B cell (primary cell): ENCODE data around the gene USP2. TPM values are rescaled to one million over a fixed set of nuclear protein-coding genes. Genes with fewer than 3 reads are reported as not detected.

Experiments used
- ATAC-seq: fragments of 200-7000 bp; cut with Tn5 transposase; one replicate; pipeline ENCODE4 v1.10.0; 2021; ENCODE audit warnings: low read depth, mild to moderate bottlenecking, moderate number of reproducible peaks, moderate library complexity
- CTCF ChIA-PET: fragments of 350-600 bp; sonication (Branson Sonifier 250); formaldehyde crosslinking; loops from one replicate; lab custom pipeline; 2021; ENCODE audit warnings: antibody characterized with exemption, inconsistent platforms; lab: Charles Lee
- POLR2A ChIA-PET: fragments of 350-600 bp; sonication (Branson Sonifier 250); formaldehyde crosslinking; loops from one replicate; lab custom pipeline; 2021; ENCODE audit warnings: antibody characterized with exemption; lab: Charles Lee
- DNase-seq: peaks from one replicate; pipeline ENCODE4 v3.0.0; 2013
- H2AFZ ChIP-seq: 2 replicates; pipeline ENCODE4 v1.6.1; 2012; ENCODE audit warnings: mild to moderate bottlenecking, low read depth, low read length; ENCODE audit not compliant: insufficient read depth, poor library complexity, severe bottlenecking
- H3K27ac ChIP-seq, 2 donors: 1 replicate in 1 of 2; 2 replicates in 1 of 2; pipeline ENCODE4 v1.5.1; 2012 to 2013; ENCODE audit warnings: low read length in 2 of 2, mild to moderate bottlenecking in 2 of 2, moderate library complexity in 1 of 2
- H3K27me3 ChIP-seq, 4 experiments: fragments of 200-600 bp in 1 of 4; sonication (generic) in 1 of 4; replicated peaks in 1 of 4; 1 replicate in 2 of 4; 2 replicates in 2 of 4; pipeline versions ENCODE4 v1.6.1 to v1.7.0; 2013 to 2016; ENCODE audit warnings: low read length in 3 of 4, mild to moderate bottlenecking in 2 of 4, mixed read lengths in 1 of 4, moderate library complexity in 1 of 4; ENCODE audit not compliant: insufficient read depth in 4 of 4, control insufficient read depth in 3 of 4; ENCODE audit errors: control extremely low read depth in 1 of 4
- H3K36me3 ChIP-seq, 2 experiments: replicated peaks in 1 of 2; 1 replicate in 1 of 2; 2 replicates in 1 of 2; pipeline versions ENCODE4 v1.6.1 to v1.7.1; 2013; ENCODE audit warnings: low read length in 1 of 2; ENCODE audit not compliant: insufficient read depth in 2 of 2, control insufficient read depth in 1 of 2; ENCODE audit errors: control extremely low read depth in 1 of 2, extremely low read depth in 1 of 2
- H3K4me1 ChIP-seq, 2 donors: fragments of 200-600 bp in 1 of 2; sonication (generic) in 1 of 2; 1 replicate in 1 of 2; 2 replicates in 1 of 2; pipeline versions ENCODE4 v1.5.1 to v1.6.1; 2013 to 2017; ENCODE audit warnings: low read length in 2 of 2; ENCODE audit not compliant: control insufficient read depth in 2 of 2, insufficient read depth in 2 of 2
- H3K4me2 ChIP-seq: replicated peaks from 2 replicates; pipeline ENCODE3; 2012; ENCODE audit warnings: mild to moderate bottlenecking, low read depth, low read length; ENCODE audit not compliant: poor library complexity, severe bottlenecking
- H3K4me3 ChIP-seq, 5 experiments: fragments of 200-600 bp in 1 of 5; sonication (generic) in 1 of 5; 1 replicate in 3 of 5; 2 replicates in 2 of 5; pipeline versions ENCODE4 v1.5.1 to v1.7.0; 2011 to 2016; ENCODE audit warnings: low read length in 4 of 5, mild to moderate bottlenecking in 4 of 5, low read depth in 2 of 5, control low read depth in 1 of 5, moderate library complexity in 1 of 5; ENCODE audit not compliant: insufficient read depth in 1 of 5; ENCODE audit errors: control extremely low read depth in 1 of 5, extremely low read depth in 1 of 5
- H3K79me2 ChIP-seq: fragments of 200-600 bp; sonication (generic); one replicate; pipeline ENCODE4 v1.6.0; 2016; ENCODE audit warnings: low read length; ENCODE audit not compliant: control insufficient read depth, insufficient read depth
- H3K9ac ChIP-seq: fragments of 200-600 bp; sonication (generic); 2 replicates; pipeline ENCODE4 v1.6.1; 2017; ENCODE audit warnings: mild to moderate bottlenecking, low read length, moderate library complexity
- H3K9me3 ChIP-seq, 3 donors: one replicate each; pipeline versions ENCODE4 v1.6.1 to v1.7.1; 2013; ENCODE audit warnings: low read length in 2 of 3; ENCODE audit not compliant: control insufficient read depth in 2 of 3, insufficient read depth in 1 of 3; ENCODE audit errors: control extremely low read depth in 1 of 3
- H4K20me1 ChIP-seq: 2 replicates; pipeline ENCODE4 v1.6.0; 2012; ENCODE audit warnings: mild to moderate bottlenecking, low read length; ENCODE audit not compliant: insufficient read depth, control insufficient read depth, poor library complexity, severe bottlenecking
- H3K27ac Mint-ChIP-seq: one replicate; pipeline ENCODE4 v1.8.0; 2021; ENCODE audit warnings: mixed read lengths
- H3K27me3 Mint-ChIP-seq: one replicate; pipeline ENCODE4 v1.8.0; 2021; ENCODE audit warnings: mixed read lengths
- H3K4me1 Mint-ChIP-seq: one replicate; pipeline ENCODE4 v1.8.0; 2021; ENCODE audit warnings: mixed read lengths
- H3K4me3 Mint-ChIP-seq: one replicate; pipeline ENCODE4 v1.8.0; 2021; ENCODE audit warnings: mixed read lengths
- H3K9me3 Mint-ChIP-seq: one replicate; pipeline ENCODE4 v1.8.0; 2022; ENCODE audit warnings: mixed read lengths; ENCODE audit not compliant: insufficient read depth
- CTCF ChIP-seq: fragments of 200-600 bp; IDR thresholded peaks from one replicate; pipeline ENCODE4 v1.8.0; 2022; ENCODE audit warnings: antibody characterized with exemption, mild to moderate bottlenecking
- EZH2 ChIP-seq: IDR thresholded peaks from 2 replicates; pipeline ENCODE4 v1.6.1; 2012; ENCODE audit warnings: borderline replicate concordance, low read depth, mild to moderate bottlenecking, moderate library complexity, low read length; ENCODE audit not compliant: insufficient read depth, poor library complexity, severe bottlenecking
- WGBS: methylation state at CpG from one replicate; pipeline ENCODE4 v1.1.5; 2013; ENCODE audit warnings: missing lambda C conversion rate; ENCODE audit not compliant: insufficient coverage; 5-methylcytosine and 5-hydroxymethylcytosine counted together
- intact Hi-C: fragments of 100-400 bp; cut with micrococcal nuclease; formaldehyde crosslinking; loops from one replicate; pipeline ENCODE4 v1.10.0; 2022
- polyA plus RNA-seq: library from polyadenylated mRNA; depleted of rRNA; stranded (reverse); fragments of >200 nt; gene quantifications from 2 replicates; pipeline ENCODE4 v1.2.3, GENCODE V29; 2012
- total RNA-seq, 2 donors: library from RNA; stranded (reverse); fragments of 120-200 nt in 1 of 2; gene quantifications; 1 replicate in 1 of 2; 2 replicates in 1 of 2; pipeline versions ENCODE4 v1.2.3 to v1.2.4, GENCODE V29; 2013 to 2022

USP2 gene
- total and polyA plus RNA-seq, 2 donors (not counting 1 experiment from before 2014, with no cell fraction given): 0.09 TPM; not detected in 1

GRCh38 chr11:119332111-119332765 is 49.3 kb downstream of the USP2 start:
- no peak for ATAC-seq
- H3K4me2 ChIP-seq: no peak overlapping the region
- ChIA-PET POLR2A (interaction anchor here (0.6 kb wide), 1 partner anchor 249 kb away, joined by 6 read pairs; no protein-coding TSS in a partner anchor), CTCF (interaction anchor here (1.1 to 2.2 kb wide), 3 partner anchors 9 to 24 kb away, joined by 5 to 11 read pairs (median 6); no protein-coding TSS in a partner anchor)
- peaks cover 14% of the 10 kb centered on the region for H3K79me2 ChIP-seq
- WGBS: 94% methylated on average over 3 of the region's 4 CpGs
- TF ChIP-seq EZH2: no peak
- TF ChIP-seq CTCF: no peak
- Mint-ChIP-seq H3K27ac (no peak overlapping the region), H3K4me3 (peak overlapping the region; percentile 99), H3K27me3 (peaks cover 9% of the 10 kb centered on the region), H3K4me1 (peaks cover 19% of the 10 kb centered on the region), H3K9me3 (no peaks in the 10 kb centered on the region)
- no peaks in the 10 kb centered on the region for H3K9me3 ChIP-seq
- intact Hi-C loops: no loop called here
- H2AFZ ChIP-seq: no peak overlapping the region
- H4K20me1 ChIP-seq: no peaks in the 10 kb centered on the region
- no peak for DNase-seq
- H3K4me1 ChIP-seq: peaks cover 6 to 13% of the 10 kb centered on the region in 2 donors
- no peak overlapping the region for H3K4me3 ChIP-seq
- H3K36me3 ChIP-seq: peaks cover 0 to 2% of the 10 kb centered on the region in 2 experiments
- H3K9ac ChIP-seq: no peak overlapping the region
- H3K27ac ChIP-seq: no peak overlapping the region
- no peaks in the 10 kb centered on the region for H3K27me3 ChIP-seq

GRCh38 chr11:119330237-119330636 is 51.3 kb downstream of the USP2 start:
- ChIA-PET POLR2A (interaction anchor here (0.7 kb wide), 1 partner anchor 560 kb away, joined by 8 read pairs; no protein-coding TSS in a partner anchor), CTCF (no interaction called here)
- H3K27me3 ChIP-seq: no peaks in the 10 kb centered on the region
- Mint-ChIP-seq H3K4me1 (peaks cover 14% of the 10 kb centered on the region), H3K27me3 (peaks cover 9% of the 10 kb centered on the region), H3K9me3 (no peaks in the 10 kb centered on the region), H3K27ac (no peak overlapping the region), H3K4me3 (no peak overlapping the region)
- no peak overlapping the region for H2AFZ ChIP-seq
- H3K9me3 ChIP-seq: no peaks in the 10 kb centered on the region
- no peak overlapping the region for H3K4me2 ChIP-seq
- DNase-seq (no peak), ATAC-seq (no peak)
- no peak for TF ChIP-seq EZH2
- H3K9ac ChIP-seq: no peak overlapping the region
- H3K27ac ChIP-seq: no peak overlapping the region
- intact Hi-C loops: no loop called here
- no peak overlapping the region for H3K4me3 ChIP-seq
- WGBS: 33% methylated on average over 1 of the region's 1 CpG
- peaks cover 5 to 10% of the 10 kb centered on the region in 2 donors for H3K4me1 ChIP-seq
- peaks cover 13% of the 10 kb centered on the region for H3K79me2 ChIP-seq
- no peaks in the 10 kb centered on the region for H4K20me1 ChIP-seq
- H3K36me3 ChIP-seq: no peaks in the 10 kb centered on the region
